Heart left ventricle (tissue), 16 donors: ENCODE data around the gene FAM53A. TPM values are rescaled to one million over a fixed set of nuclear protein-coding genes. Genes with fewer than 3 reads are reported as not detected.
A peak's percentile ranks its signal among the peaks of the same experiment; 100 is the strongest.

Source experiments
- ATAC-seq, 4 donors: fragments of 200-7000 bp; cut with Tn5 transposase; one replicate each; pipeline ENCODE4 v1.9.1; 2020 to 2022; ENCODE audit warnings: moderate library complexity in 4 of 4, mild to moderate bottlenecking in 3 of 4, moderate number of reproducible peaks in 1 of 4
- DNase-seq, 5 donors: peaks; one replicate each; pipeline ENCODE4 v3.0.0-alpha.2; 2020
- H3K27ac ChIP-seq, 12 donors: fragments of 200-600 bp; sonication (generic) in 4 of 12; one replicate each; pipeline versions ENCODE4 v1.5.0 to v1.8.0; 2016 to 2022; ENCODE audit warnings: mild to moderate bottlenecking in 2 of 12
- H3K27me3 ChIP-seq, 9 donors: fragments of 200-600 bp; sonication (generic) in 2 of 9; one replicate each; pipeline versions ENCODE4 v1.5.1 to v1.8.0; 2016 to 2022; ENCODE audit warnings: mild to moderate bottlenecking in 3 of 9
- H3K36me3 ChIP-seq, 9 donors: fragments of 200-600 bp; sonication (generic) in 2 of 9; one replicate each; pipeline versions ENCODE4 v1.5.0 to v1.8.0; 2018 to 2022; ENCODE audit warnings: mild to moderate bottlenecking in 2 of 9
- H3K4me1 ChIP-seq, 12 donors: fragments of 200-600 bp; sonication (generic) in 4 of 12; one replicate each; pipeline versions ENCODE4 v1.5.0 to v1.8.0; 2016 to 2022; ENCODE audit warnings: mild to moderate bottlenecking in 3 of 12
- H3K4me3 ChIP-seq, 12 donors: fragments of 200-600 bp; sonication (generic) in 4 of 12; one replicate each; pipeline versions ENCODE4 v1.5.0 to v1.8.0; 2017 to 2022; ENCODE audit warnings: mild to moderate bottlenecking in 9 of 12, moderate library complexity in 4 of 12
- H3K9me3 ChIP-seq, 12 donors: fragments of 200-600 bp; sonication (generic) in 4 of 12; one replicate each; pipeline versions ENCODE4 v1.5.0 to v1.8.0; 2016 to 2022; ENCODE audit warnings: mild to moderate bottlenecking in 1 of 12
- POLR2A ChIP-seq, 2 donors: fragments of 450-650 bp; IDR thresholded peaks; one replicate each; pipeline ENCODE4 v1.6.1; 2017; ENCODE audit warnings: antibody characterized with exemption in 2 of 2, mild to moderate bottlenecking in 2 of 2, moderate library complexity in 2 of 2
- WGBS, 4 donors: extraction: QIAGEN DNeasy Blood & Tissue Kit in 2 of 4; methylation state at CpG; one replicate each; pipeline versions ENCODE4 v1.1.5 to v1.1.7; 2013 to 2018; 5-methylcytosine and 5-hydroxymethylcytosine counted together
- intact Hi-C, 10 donors: fragments of 100-400 bp; cut with DNase I; formaldehyde crosslinking; loops; one replicate each; pipeline versions ENCODE4 v1.11.1 to v1.14.2; 2022
- polyA plus RNA-seq, 2 donors: library from polyadenylated mRNA; stranded (reverse); fragments of 200-250 nt; gene quantifications; one replicate each; pipeline ENCODE4 v1.2.3, GENCODE V29; 2013
- total RNA-seq, 9 donors: library from RNA; depleted of rRNA in 2 of 9; stranded (reverse); fragments of >200 nt in 2 of 9; fragmentation: NEBNext Ultra II Directional in 3 of 9; extraction: Animal tissue kit (Norgen Biotek cat#: 25700) in 3 of 9; gene quantifications; one replicate each; pipeline versions ENCODE4 v1.1.0 to v1.2.4, GENCODE V29; 2016 to 2023
- TF ChIP-seq, protein P1 (sequence below), 12 donors: fragments of 200-600 bp; sonication (generic) in 4 of 12; IDR thresholded peaks; one replicate each; pipeline versions ENCODE4 v1.5.0 to v1.8.0; 2018 to 2022; ENCODE audit warnings: antibody characterized with exemption in 12 of 12, mild to moderate bottlenecking in 5 of 12
- donor health status: ischemic (EF 13 %, LVEDD 7.1; RV severe dilation, severe dysfunction).
- donor health status: healthy with polysubstance abuse.
- donor health status: DM: no; HTN: yes; CAD: no.
- donor health status: DM: no; HTN: no; CAD: no.
- donor health status: ischemic (EF 25% LVEDD 6.9; RV normal size, moderate dysfunction).
- donor health status: ischemic (EF 25% LVEDD 5.7; RV mildly dilated, moderate dysfunction).
- donor health status: healthy.
- donor health status: DM: yes; HTN: yes; CAD: no.
- donor health status: ischemic (EF 35%, LVEDD 5.7; RV mildly dilated, moderate dysfunction).
- donor health status: nonischemic (EF 11% LVEDD 7.7; RV severe dilation, severe dysfunction).
- donor health status: DM: yes; HTN: yes; CAD: no.
- donor health status: PGD.
- donor health status: ischemic (EF 29% LVEDD 5.4; RV normal size, mild dysfunction).
- donor health status: nonischemic (EF 23%, LVEDD 6.1; RV moderate dilation, normal function).

FAM53A gene
- total and polyA plus RNA-seq, 11 donors = 0.42 to 2.3 (median 0.99) TPM

GRCh38 chr4:1730532-1731135 is 46.5 kb upstream of the FAM53A start:
- 85 to 95% (median 93%) methylated on average over 12 to 16 of the region's 16 CpGs for WGBS, 4 donors
- DNase-seq (no peak), ATAC-seq (no peak)
- no peak overlapping the region for H3K4me3 ChIP-seq
- peaks cover 4 to 48% (median 23%) of the 10 kb centered on the region in 12 donors for H3K4me1 ChIP-seq
- no peak for TF ChIP-seq POLR2A (IDR thresholded peaks at IDR 0.05)
- TF ChIP-seq, protein P1, sequence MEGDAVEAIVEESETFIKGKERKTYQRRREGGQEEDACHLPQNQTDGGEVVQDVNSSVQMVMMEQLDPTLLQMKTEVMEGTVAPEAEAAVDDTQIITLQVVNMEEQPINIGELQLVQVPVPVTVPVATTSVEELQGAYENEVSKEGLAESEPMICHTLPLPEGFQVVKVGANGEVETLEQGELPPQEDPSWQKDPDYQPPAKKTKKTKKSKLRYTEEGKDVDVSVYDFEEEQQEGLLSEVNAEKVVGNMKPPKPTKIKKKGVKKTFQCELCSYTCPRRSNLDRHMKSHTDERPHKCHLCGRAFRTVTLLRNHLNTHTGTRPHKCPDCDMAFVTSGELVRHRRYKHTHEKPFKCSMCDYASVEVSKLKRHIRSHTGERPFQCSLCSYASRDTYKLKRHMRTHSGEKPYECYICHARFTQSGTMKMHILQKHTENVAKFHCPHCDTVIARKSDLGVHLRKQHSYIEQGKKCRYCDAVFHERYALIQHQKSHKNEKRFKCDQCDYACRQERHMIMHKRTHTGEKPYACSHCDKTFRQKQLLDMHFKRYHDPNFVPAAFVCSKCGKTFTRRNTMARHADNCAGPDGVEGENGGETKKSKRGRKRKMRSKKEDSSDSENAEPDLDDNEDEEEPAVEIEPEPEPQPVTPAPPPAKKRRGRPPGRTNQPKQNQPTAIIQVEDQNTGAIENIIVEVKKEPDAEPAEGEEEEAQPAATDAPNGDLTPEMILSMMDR (IDR thresholded peaks at IDR 0.05) = no peak
- peaks cover 0 to 76% (median 40%) of the 10 kb centered on the region in 9 donors for H3K36me3 ChIP-seq
- H3K9me3 ChIP-seq = no peaks in the 10 kb centered on the region
- no peaks in the 10 kb centered on the region for H3K27me3 ChIP-seq
- H3K27ac ChIP-seq = no peak overlapping the region
- intact Hi-C loops = no loop called here

- 75 to 79% (median 78%) methylated on average over 27 to 31 of the region's 31 CpGs for WGBS, 4 donors
- Histone ChIP-seq H3K27ac (peak overlapping the region; percentile 5 to 87 (median 79)), H3K4me1 (peaks cover 4 to 66% (median 23%) of the 10 kb centered on the region in 12 donors), H3K36me3 (peaks cover 0 to 71% (median 32%) of the 10 kb centered on the region in 9 donors), H3K9me3 (no peaks in the 10 kb centered on the region), H3K4me3 (peak overlapping the region in 10 of 12 donors; percentile 8 to 49 (median 40)), H3K27me3 (no peaks in the 10 kb centered on the region)
- intact Hi-C loops = loop anchor here in 7 of 10 donors (2.0 to 10.0 kb wide), 3 partner anchors 34 to 374 kb away; no protein-coding TSS in a partner anchor
- DNase-seq = peak in 3 of 5 donors; percentile 24 to 55 (median 35)
- TF ChIP-seq, protein P1 (IDR thresholded peaks at IDR 0.05) = no peak
- ATAC-seq = no peak
These were observed 44.2 kb upstream of the FAM53A start for GRCh38 chr4:1728061-1728980.

DNA sequence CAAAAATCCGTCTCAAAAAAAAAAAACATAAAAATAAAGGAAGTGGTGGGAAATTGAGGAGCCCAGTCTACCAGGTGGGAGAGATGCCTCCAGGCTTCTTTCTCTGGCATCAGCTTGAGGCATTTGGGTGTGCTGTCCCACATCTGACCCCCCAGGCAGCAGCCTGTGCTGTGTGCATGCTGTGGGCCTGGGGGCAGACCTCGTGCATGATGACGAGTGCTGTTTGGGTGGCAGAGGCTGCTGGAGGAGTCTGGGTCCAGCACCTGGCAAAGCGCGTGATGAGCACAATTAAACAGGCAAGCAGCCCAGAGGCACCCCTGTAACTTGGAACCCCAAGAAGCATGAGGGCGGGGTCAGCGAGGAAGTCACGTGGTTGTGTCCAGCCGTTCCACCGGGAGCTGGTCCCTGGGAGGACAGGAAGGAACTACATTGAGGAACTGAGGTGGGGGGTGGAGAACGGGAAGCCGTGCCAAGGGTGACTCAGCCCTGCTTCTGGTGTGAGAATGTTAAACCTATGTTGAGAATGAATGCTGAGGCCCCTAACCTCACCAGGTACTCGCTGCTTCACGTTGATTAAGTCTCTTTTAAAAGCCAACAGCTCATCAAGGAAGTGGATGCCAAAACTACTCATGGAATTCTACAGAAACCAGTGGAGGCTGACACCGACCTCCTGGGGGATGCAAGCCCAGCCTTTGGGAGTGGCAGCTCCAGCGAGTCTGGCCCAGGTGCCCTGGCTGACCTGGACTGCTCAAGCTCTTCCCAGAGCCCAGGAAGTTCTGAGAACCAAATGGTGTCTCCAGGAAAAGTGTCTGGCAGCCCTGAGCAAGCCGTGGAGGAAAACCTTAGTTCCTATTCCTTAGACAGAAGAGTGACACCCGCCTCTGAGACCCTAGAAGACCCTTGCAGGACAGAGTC is 43.3 kb upstream of the FAM53A start:
- peak; percentile 82 to 89 (median 84) for DNase-seq
- Histone ChIP-seq H3K4me3 (peak overlapping the region in 10 of 12 donors; percentile 8 to 49 (median 40)), H3K27ac (peak overlapping the region; percentile 48 to 87 (median 79)), H3K4me1 (peaks cover 4 to 76% (median 25%) of the 10 kb centered on the region in 12 donors), H3K36me3 (peaks cover 0 to 62% (median 25%) of the 10 kb centered on the region in 9 donors), H3K9me3 (no peaks in the 10 kb centered on the region), H3K27me3 (no peaks in the 10 kb centered on the region)
- WGBS, 4 donors = 50 to 66% (median 55%) methylated on average over 18 of the region's 18 CpGs
- TF ChIP-seq, protein P1 (IDR thresholded peaks at IDR 0.05) = no peak
- no peak for TF ChIP-seq POLR2A (IDR thresholded peaks at IDR 0.05)
- ATAC-seq = peak; percentile 63 to 88 (median 66)
- intact Hi-C loops = loop anchor here in 8 of 10 donors (2.0 to 10.0 kb wide), 5 partner anchors 33 to 373 kb away; no protein-coding TSS in a partner anchor
